SK-N-SH (cell line): ENCODE data around the gene HMGXB3. TPM values are rescaled to one million over a fixed set of nuclear protein-coding genes. Genes with fewer than 3 reads are reported as not detected.
A peak's percentile ranks its signal among the peaks of the same experiment; 100 is the strongest.

Experiments used
- CTCF ChIA-PET: fragments of 300-600, 350-600 bp; formaldehyde crosslinking; extraction: SDS; loops from one replicate; lab custom pipeline; 2021; lab: Yijun Ruan, JAX
- POLR2A ChIA-PET: fragments of 350-600 bp; sonication (Branson Sonifier 250); formaldehyde crosslinking; extraction: SDS; loops from one replicate; lab custom pipeline; 2020; ENCODE audit warnings: antibody characterized with exemption, inconsistent platforms; lab: Yijun Ruan, JAX
- DNase-seq: peaks from one replicate; pipeline ENCODE4 v3.0.0; 2012
- H2AFZ ChIP-seq: fragments of 200-600 bp; sonication (generic); 2 replicates; pipeline ENCODE4 v1.8.1; 2016; ENCODE audit warnings: antibody characterized with exemption, mild to moderate bottlenecking, low read depth
- H3F3A ChIP-seq: fragments of 200-600 bp; sonication (generic); replicated peaks from 2 replicates; pipeline ENCODE3; 2016; ENCODE audit warnings: antibody characterized with exemption, mild to moderate bottlenecking; ENCODE audit not compliant: insufficient read depth
- H3K27ac ChIP-seq, 2 experiments: fragments of 200-500 bp in 1 of 2; fragments of 200-600 bp in 1 of 2; sonication (Bioruptor generic) in 1 of 2; sonication (generic), shearing (Covaris generic) in 1 of 2; 2 replicates each; pipeline versions ENCODE4 v1.5.1 to v1.6.1; 2014 to 2016; ENCODE audit warnings: low read depth in 2 of 2, inconsistent platforms in 1 of 2, low read length in 1 of 2, mild to moderate bottlenecking in 1 of 2, mixed read lengths in 1 of 2
- H3K27me3 ChIP-seq: fragments of 200-600 bp; sonication (generic), shearing (Covaris generic); 2 replicates; pipeline ENCODE4 v1.6.1; 2016; ENCODE audit warnings: mixed run types; ENCODE audit not compliant: insufficient read depth
- H3K36me3 ChIP-seq, 2 experiments: fragments of 200-500 bp in 1 of 2; fragments of 200-600 bp in 1 of 2; sonication (Bioruptor generic) in 1 of 2; sonication (generic) in 1 of 2; replicated peaks in 1 of 2; 2 replicates each; pipeline versions ENCODE3 to v1.5.1; 2014 to 2016; ENCODE audit warnings: low read length in 1 of 2, mild to moderate bottlenecking in 1 of 2; ENCODE audit not compliant: insufficient read depth in 2 of 2, control insufficient read depth in 1 of 2
- H3K4me1 ChIP-seq, 2 experiments: fragments of 200-500 bp in 1 of 2; fragments of 200-600 bp in 1 of 2; sonication (Bioruptor generic) in 1 of 2; sonication (generic), shearing (Covaris generic) in 1 of 2; 2 replicates each; pipeline versions ENCODE4 v1.5.1 to v1.6.1; 2014 to 2016; ENCODE audit warnings: low read depth in 1 of 2, low read length in 1 of 2, mixed run types in 1 of 2; ENCODE audit not compliant: insufficient read depth in 2 of 2, control insufficient read depth in 1 of 2
- H3K4me2 ChIP-seq: fragments of 200-600 bp; sonication (generic), shearing (Covaris generic); 2 replicates; pipeline ENCODE4 v1.6.1; 2017; ENCODE audit warnings: mixed run types
- H3K4me3 ChIP-seq, 2 experiments: fragments of 200-500 bp in 1 of 2; fragments of 200-600 bp in 1 of 2; sonication (Bioruptor generic) in 1 of 2; sonication (generic), shearing (Covaris generic) in 1 of 2; 2 replicates each; pipeline versions ENCODE4 v1.5.1 to v1.8.1; 2014 to 2016; ENCODE audit warnings: low read depth in 2 of 2, inconsistent platforms in 1 of 2, low read length in 1 of 2, mild to moderate bottlenecking in 1 of 2, mixed read lengths in 1 of 2, moderate library complexity in 1 of 2
- H3K79me2 ChIP-seq: fragments of 200-600 bp; sonication (generic); 2 replicates; pipeline ENCODE4 v1.8.1; 2017; ENCODE audit warnings: mild to moderate bottlenecking; ENCODE audit not compliant: insufficient read depth
- H3K9ac ChIP-seq: fragments of 200-600 bp; sonication (generic); 2 replicates; pipeline ENCODE4 v1.6.1; 2017; ENCODE audit warnings: mixed run types
- H3K9me2 ChIP-seq: fragments of 200-600 bp; sonication (generic); 2 replicates; pipeline ENCODE4 v1.6.1; 2017; ENCODE audit warnings: mixed run types
- H3K9me3 ChIP-seq: fragments of 200-600 bp; sonication (generic); 2 replicates; pipeline ENCODE4 v1.6.1; 2017; ENCODE audit warnings: mixed run types, mild to moderate bottlenecking, moderate library complexity
- H4K20me1 ChIP-seq: fragments of 200-600 bp; sonication (generic); 2 replicates; pipeline ENCODE4 v1.6.1; 2017; ENCODE audit warnings: mild to moderate bottlenecking, mixed run types; ENCODE audit not compliant: insufficient read depth
- ELF1 ChIP-seq: IDR thresholded peaks from 2 replicates; pipeline ENCODE4 v1.4.0; 2012
- EZH2phosphoT487 ChIP-seq: fragments of 200-600 bp; sonication (generic); IDR thresholded peaks from 2 replicates; pipeline ENCODE4 v1.6.1; 2017; ENCODE audit warnings: low read depth, mixed run types, mild to moderate bottlenecking, antibody characterized with exemption, moderate library complexity, borderline replicate concordance
- JUND ChIP-seq: IDR thresholded peaks from 2 replicates; pipeline ENCODE4 v1.4.0; 2012
- MXI1 ChIP-seq: IDR thresholded peaks from 2 replicates; pipeline ENCODE4 v1.6.1; 2012; ENCODE audit warnings: mild to moderate bottlenecking, low read depth, low read length, improper control_type of control experiment
- RCOR1 ChIP-seq: fragments of 150-350 bp; IDR thresholded peaks from 2 replicates; pipeline ENCODE4 v1.6.1; 2017; ENCODE audit warnings: antibody characterized with exemption, low read length
- RXRA ChIP-seq: IDR thresholded peaks from 2 replicates; pipeline ENCODE4 v1.4.0; 2012; ENCODE audit warnings: low read depth, mild to moderate bottlenecking, borderline replicate concordance
- TEAD4 ChIP-seq: IDR thresholded peaks from 2 replicates; pipeline ENCODE4 v1.4.0; 2012; ENCODE audit warnings: mild to moderate bottlenecking, borderline replicate concordance; ENCODE audit not compliant: insufficient read depth
- WGBS: methylation state at CpG from one replicate; pipeline ENCODE4 v1.1.6; 2017; ENCODE audit warnings: low lambda C conversion rate; 5-methylcytosine and 5-hydroxymethylcytosine counted together
- polyA plus RNA-seq, 3 experiments: library from polyadenylated mRNA; depleted of rRNA; stranded (reverse); fragments of >200 nt; gene quantifications; 2 replicates each; pipeline ENCODE4 v1.2.3, GENCODE V29; 2012
- TF ChIP-seq, protein P1 (sequence below): fragments of 150-350 bp; IDR thresholded peaks from 2 replicates; pipeline ENCODE4 v1.6.1; 2017; ENCODE audit warnings: antibody characterized with exemption, low read length, low read depth, borderline replicate concordance
- TF ChIP-seq, protein P2 (sequence below): fragments of 200-600 bp; sonication (generic); IDR thresholded peaks from 2 replicates; pipeline ENCODE4 v1.6.1; 2017; ENCODE audit warnings: antibody characterized with exemption, mild to moderate bottlenecking, moderate library complexity
- TF ChIP-seq, protein P3 (sequence below): IDR thresholded peaks from 2 replicates; pipeline ENCODE4 v1.6.1; 2012; ENCODE audit warnings: mild to moderate bottlenecking, low read depth, low read length, moderate library complexity

The HMGXB3 gene
- polyA plus RNA-seq, 1 of the 3 experiments (the other 2 are of a cell fraction): 28.8 TPM

DNA sequence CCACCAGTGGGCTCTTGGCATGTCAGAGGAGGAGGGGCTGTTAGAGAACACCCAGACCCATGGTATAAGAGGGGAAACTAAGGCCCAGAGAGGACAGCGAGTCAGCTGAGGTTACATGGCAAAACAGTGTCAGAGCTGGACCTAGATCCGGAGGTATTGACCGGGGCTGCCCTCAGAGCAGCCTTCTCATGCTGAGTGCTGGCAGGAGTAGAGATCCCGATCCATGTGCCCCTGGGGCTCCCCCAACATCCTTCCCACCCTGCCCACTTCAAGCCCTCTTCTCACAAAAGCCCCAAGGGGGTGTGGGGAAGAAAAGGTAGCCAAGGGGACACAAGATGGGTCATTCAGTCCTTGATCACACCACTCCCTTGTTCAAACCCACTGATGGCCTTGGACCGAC, 65.9 kb downstream of the HMGXB3 start:
- Histone ChIP-seq H4K20me1 (no peaks in the 10 kb centered on the region), H3K9me3 (no peaks in the 10 kb centered on the region), H3K9me2 (no peaks in the 10 kb centered on the region), H3K4me1 (peaks cover 14 to 48% of the 10 kb centered on the region in 2 experiments; a peak in 3 of 4 replicates), H3K27ac (peak overlapping the region in 1 of 2 experiments; percentile 53; a peak in 1 of 4 replicates), H3K4me2 (peak overlapping the region; percentile 65), H3F3A (peaks cover 6% of the 10 kb centered on the region), H3K4me3 (no peak overlapping the region), H3K27me3 (no peaks in the 10 kb centered on the region), H3K79me2 (no peaks in the 10 kb centered on the region), H3K36me3 (no peaks in the 10 kb centered on the region), H3K9ac (no peak overlapping the region), H2AFZ (no peak overlapping the region)
- TF ChIP-seq ELF1 (no peak), TEAD4 (no peak), RXRA (no peak), RCOR1 (no peak), JUND (no peak), EZH2phosphoT487 (no peak), MXI1 (no peak)
- TF ChIP-seq, protein P1, sequence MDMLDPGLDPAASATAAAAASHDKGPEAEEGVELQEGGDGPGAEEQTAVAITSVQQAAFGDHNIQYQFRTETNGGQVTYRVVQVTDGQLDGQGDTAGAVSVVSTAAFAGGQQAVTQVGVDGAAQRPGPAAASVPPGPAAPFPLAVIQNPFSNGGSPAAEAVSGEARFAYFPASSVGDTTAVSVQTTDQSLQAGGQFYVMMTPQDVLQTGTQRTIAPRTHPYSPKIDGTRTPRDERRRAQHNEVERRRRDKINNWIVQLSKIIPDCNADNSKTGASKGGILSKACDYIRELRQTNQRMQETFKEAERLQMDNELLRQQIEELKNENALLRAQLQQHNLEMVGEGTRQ: no peak
- TF ChIP-seq, protein P2, sequence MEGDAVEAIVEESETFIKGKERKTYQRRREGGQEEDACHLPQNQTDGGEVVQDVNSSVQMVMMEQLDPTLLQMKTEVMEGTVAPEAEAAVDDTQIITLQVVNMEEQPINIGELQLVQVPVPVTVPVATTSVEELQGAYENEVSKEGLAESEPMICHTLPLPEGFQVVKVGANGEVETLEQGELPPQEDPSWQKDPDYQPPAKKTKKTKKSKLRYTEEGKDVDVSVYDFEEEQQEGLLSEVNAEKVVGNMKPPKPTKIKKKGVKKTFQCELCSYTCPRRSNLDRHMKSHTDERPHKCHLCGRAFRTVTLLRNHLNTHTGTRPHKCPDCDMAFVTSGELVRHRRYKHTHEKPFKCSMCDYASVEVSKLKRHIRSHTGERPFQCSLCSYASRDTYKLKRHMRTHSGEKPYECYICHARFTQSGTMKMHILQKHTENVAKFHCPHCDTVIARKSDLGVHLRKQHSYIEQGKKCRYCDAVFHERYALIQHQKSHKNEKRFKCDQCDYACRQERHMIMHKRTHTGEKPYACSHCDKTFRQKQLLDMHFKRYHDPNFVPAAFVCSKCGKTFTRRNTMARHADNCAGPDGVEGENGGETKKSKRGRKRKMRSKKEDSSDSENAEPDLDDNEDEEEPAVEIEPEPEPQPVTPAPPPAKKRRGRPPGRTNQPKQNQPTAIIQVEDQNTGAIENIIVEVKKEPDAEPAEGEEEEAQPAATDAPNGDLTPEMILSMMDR: no peak
- TF ChIP-seq, protein P3, sequence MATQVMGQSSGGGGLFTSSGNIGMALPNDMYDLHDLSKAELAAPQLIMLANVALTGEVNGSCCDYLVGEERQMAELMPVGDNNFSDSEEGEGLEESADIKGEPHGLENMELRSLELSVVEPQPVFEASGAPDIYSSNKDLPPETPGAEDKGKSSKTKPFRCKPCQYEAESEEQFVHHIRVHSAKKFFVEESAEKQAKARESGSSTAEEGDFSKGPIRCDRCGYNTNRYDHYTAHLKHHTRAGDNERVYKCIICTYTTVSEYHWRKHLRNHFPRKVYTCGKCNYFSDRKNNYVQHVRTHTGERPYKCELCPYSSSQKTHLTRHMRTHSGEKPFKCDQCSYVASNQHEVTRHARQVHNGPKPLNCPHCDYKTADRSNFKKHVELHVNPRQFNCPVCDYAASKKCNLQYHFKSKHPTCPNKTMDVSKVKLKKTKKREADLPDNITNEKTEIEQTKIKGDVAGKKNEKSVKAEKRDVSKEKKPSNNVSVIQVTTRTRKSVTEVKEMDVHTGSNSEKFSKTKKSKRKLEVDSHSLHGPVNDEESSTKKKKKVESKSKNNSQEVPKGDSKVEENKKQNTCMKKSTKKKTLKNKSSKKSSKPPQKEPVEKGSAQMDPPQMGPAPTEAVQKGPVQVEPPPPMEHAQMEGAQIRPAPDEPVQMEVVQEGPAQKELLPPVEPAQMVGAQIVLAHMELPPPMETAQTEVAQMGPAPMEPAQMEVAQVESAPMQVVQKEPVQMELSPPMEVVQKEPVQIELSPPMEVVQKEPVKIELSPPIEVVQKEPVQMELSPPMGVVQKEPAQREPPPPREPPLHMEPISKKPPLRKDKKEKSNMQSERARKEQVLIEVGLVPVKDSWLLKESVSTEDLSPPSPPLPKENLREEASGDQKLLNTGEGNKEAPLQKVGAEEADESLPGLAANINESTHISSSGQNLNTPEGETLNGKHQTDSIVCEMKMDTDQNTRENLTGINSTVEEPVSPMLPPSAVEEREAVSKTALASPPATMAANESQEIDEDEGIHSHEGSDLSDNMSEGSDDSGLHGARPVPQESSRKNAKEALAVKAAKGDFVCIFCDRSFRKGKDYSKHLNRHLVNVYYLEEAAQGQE: no peak
- ChIA-PET CTCF (interaction anchor here (0.7 to 1.0 kb wide), 2 partner anchors 25 to 60 kb away, joined by 3 read pairs; no protein-coding TSS in a partner anchor), POLR2A (interaction anchor here (0.6 kb wide), 2 partner anchors 21 to 38 kb away, joined by 3 read pairs; no protein-coding TSS in a partner anchor)
- DNase-seq: no peak
- WGBS: 94% methylated on average over 2 of the region's 5 CpGs
